ENCODE measurements around the gene C12orf75. TPM values are rescaled to one million over a fixed set of nuclear protein-coding genes. Genes with fewer than 3 reads are reported as not detected.
A peak's percentile ranks its signal among the peaks of the same experiment; 100 is the strongest.

Gene C12orf75
- total RNA-seq, 2 donors from 2014 or later: 2.1 to 2.7 TPM

- Histone ChIP-seq H3K27me3 (no peaks in the 10 kb centered on the region), H3K4me3 (peak overlapping the region in 1 of 2 donors; percentile 24), H3K27ac (no peak overlapping the region), H3K36me3 (no peaks in the 10 kb centered on the region), H3K4me1 (peaks cover 0 to 6% of the 10 kb centered on the region in 2 donors), H3K9me3 (no peaks in the 10 kb centered on the region)
- peak; percentile 72 to 82 for TF ChIP-seq CTCF (IDR thresholded peaks at IDR 0.05)
- DNase-seq (ENCODE audit: low spot score): no peak
These were observed 52.5 kb downstream of the C12orf75 start for GRCh38 chr12:105382771-105383622.

GRCh38 chr12:105384220-105384619 is 53.7 kb downstream of the C12orf75 start:
- no peaks in the 10 kb centered on the region for H3K9me3 ChIP-seq
- peaks cover 0 to 6% of the 10 kb centered on the region in 2 donors for H3K4me1 ChIP-seq
- H3K27ac ChIP-seq: no peak overlapping the region
- no peak overlapping the region for H3K4me3 ChIP-seq
- no peaks in the 10 kb centered on the region for H3K36me3 ChIP-seq
- DNase-seq (ENCODE audit: low spot score): no peak
- no peaks in the 10 kb centered on the region for H3K27me3 ChIP-seq
- TF ChIP-seq CTCF (IDR thresholded peaks at IDR 0.05): no peak

GRCh38 chr12:105384916-105385535 is 54.5 kb downstream of the C12orf75 start:
- Histone ChIP-seq H3K4me1 (peaks cover 0 to 6% of the 10 kb centered on the region in 2 donors), H3K27ac (no peak overlapping the region), H3K27me3 (no peaks in the 10 kb centered on the region), H3K36me3 (no peaks in the 10 kb centered on the region), H3K9me3 (no peaks in the 10 kb centered on the region), H3K4me3 (no peak overlapping the region)
- TF ChIP-seq CTCF (IDR thresholded peaks at IDR 0.05): no peak
- DNase-seq (ENCODE audit: low spot score): no peak

GRCh38 chr12:105386431-105386830 is 55.9 kb downstream of the C12orf75 start:
- Histone ChIP-seq H3K9me3 (no peaks in the 10 kb centered on the region), H3K36me3 (no peaks in the 10 kb centered on the region), H3K27me3 (no peaks in the 10 kb centered on the region), H3K4me1 (peaks cover 0 to 6% of the 10 kb centered on the region in 2 donors), H3K4me3 (no peak overlapping the region), H3K27ac (no peak overlapping the region)
- no peak for DNase-seq (ENCODE audit: low spot score)
- TF ChIP-seq CTCF (IDR thresholded peaks at IDR 0.05): no peak

GRCh38 chr12:105391231-105391630 is 60.7 kb downstream of the C12orf75 start:
- Histone ChIP-seq H3K4me3 (no peak overlapping the region), H3K36me3 (no peaks in the 10 kb centered on the region), H3K27ac (no peak overlapping the region), H3K9me3 (no peaks in the 10 kb centered on the region), H3K27me3 (no peaks in the 10 kb centered on the region), H3K4me1 (peaks cover 0 to 9% of the 10 kb centered on the region in 2 donors)
- no peak for DNase-seq (ENCODE audit: low spot score)
- TF ChIP-seq CTCF (IDR thresholded peaks at IDR 0.05): no peak
